H7 (cell line): ENCODE results near the gene OAS2. TPM values are rescaled to one million over a fixed set of nuclear protein-coding genes. Genes with fewer than 3 reads are reported as not detected.

ENCODE experiments used
- DNase-seq: peaks from one replicate; pipeline ENCODE4 v3.0.0; 2012
- H3K27me3 ChIP-seq: 2 replicates; pipeline ENCODE4 v1.6.0; 2011; ENCODE audit warnings: mild to moderate bottlenecking, low read length; ENCODE audit not compliant: control insufficient read depth, insufficient read depth
- H3K36me3 ChIP-seq: replicated peaks from 2 replicates; pipeline ENCODE4 v1.5.1; 2011; ENCODE audit warnings: low read length; ENCODE audit not compliant: control insufficient read depth, insufficient read depth
- H3K4me3 ChIP-seq: 2 replicates; pipeline ENCODE4 v1.5.1; 2011; ENCODE audit warnings: low read depth, mild to moderate bottlenecking, control low read depth, low read length, moderate library complexity; ENCODE audit not compliant: insufficient read depth
- total RNA-seq: library from RNA; depleted of rRNA; stranded (reverse); fragments of >200 nt; shearing (Covaris generic); gene quantifications from 2 replicates; pipeline ENCODE4 v1.2.3, GENCODE V29; 2014

OAS2 gene
- total RNA-seq, 1 experiment from 2014 or later: not detected

GRCh38 chr12:113006641-113007040 lies 28.3 kb downstream of the OAS2 start:
- Histone ChIP-seq H3K36me3 (no peaks in the 10 kb centered on the region), H3K27me3 (peaks cover 2% of the 10 kb centered on the region; the same call in 1 of the 2 replicates), H3K4me3 (no peak overlapping the region)
- DNase-seq: no peak

- H3K27me3 ChIP-seq: peaks cover 2% of the 10 kb centered on the region; the same call in 1 of the 2 replicates
- H3K36me3 ChIP-seq: no peaks in the 10 kb centered on the region
- DNase-seq: no peak
- H3K4me3 ChIP-seq: no peak overlapping the region
Observed at GRCh38 chr12:113007166-113007565, 28.8 kb downstream of the OAS2 start.

- Histone ChIP-seq H3K27me3 (peaks cover 2% of the 10 kb centered on the region; the same call in 1 of the 2 replicates), H3K36me3 (no peaks in the 10 kb centered on the region), H3K4me3 (no peak overlapping the region)
Observed at GRCh38 chr12:113010701-113011100, 32.4 kb downstream of the OAS2 start.

GRCh38 chr12:113014565-113014964 lies 36.2 kb downstream of the OAS2 start:
- Histone ChIP-seq H3K36me3 (no peaks in the 10 kb centered on the region), H3K27me3 (no peaks in the 10 kb centered on the region), H3K4me3 (no peak overlapping the region)
- no peak for DNase-seq

More at GRCh38 chr12:113010701-113011100, 32.4 kb downstream of the OAS2 start:
- no peak for DNase-seq

- Histone ChIP-seq H3K4me3 (no peak overlapping the region), H3K27me3 (no peaks in the 10 kb centered on the region; the same call in 1 of the 2 replicates), H3K36me3 (no peaks in the 10 kb centered on the region)
- DNase-seq: no peak
Observed at GRCh38 chr12:113016796-113017195, 38.5 kb downstream of the OAS2 start.

- Histone ChIP-seq H3K4me3 (no peak overlapping the region), H3K36me3 (no peaks in the 10 kb centered on the region), H3K27me3 (no peaks in the 10 kb centered on the region; the same call in 1 of the 2 replicates)
- no peak for DNase-seq
Observed at GRCh38 chr12:113019025-113019424, 40.7 kb downstream of the OAS2 start.

- Histone ChIP-seq H3K4me3 (no peak overlapping the region), H3K27me3 (no peaks in the 10 kb centered on the region; the same call in 1 of the 2 replicates), H3K36me3 (no peaks in the 10 kb centered on the region)
- no peak for DNase-seq
Observed at GRCh38 chr12:113021500-113021899, 43.2 kb downstream of the OAS2 start.

- H3K4me3 ChIP-seq: no peak overlapping the region
- H3K36me3 ChIP-seq: no peaks in the 10 kb centered on the region
- DNase-seq: no peak
- no peaks in the 10 kb centered on the region; the same call in 1 of the 2 replicates for H3K27me3 ChIP-seq
Observed at GRCh38 chr12:113022563-113023297, 44.4 kb downstream of the OAS2 start.

- Histone ChIP-seq H3K4me3 (no peak overlapping the region), H3K36me3 (no peaks in the 10 kb centered on the region), H3K27me3 (no peaks in the 10 kb centered on the region)
- DNase-seq: no peak
Observed at GRCh38 chr12:113027726-113028125, 49.4 kb downstream of the OAS2 start.

- Histone ChIP-seq H3K4me3 (no peak overlapping the region), H3K27me3 (no peaks in the 10 kb centered on the region), H3K36me3 (no peaks in the 10 kb centered on the region)
- peak; percentile 79 for DNase-seq
Observed at GRCh38 chr12:113030875-113031525, 52.7 kb downstream of the OAS2 start.

- Histone ChIP-seq H3K4me3 (no peak overlapping the region), H3K27me3 (peaks cover 2% of the 10 kb centered on the region; the same call in 1 of the 2 replicates), H3K36me3 (no peaks in the 10 kb centered on the region)
- DNase-seq: no peak
Observed at GRCh38 chr12:113039911-113040445, 61.7 kb downstream of the OAS2 start.

GRCh38 chr12:113040722-113041171 lies 62.4 kb downstream of the OAS2 start:
- DNase-seq: no peak
- Histone ChIP-seq H3K36me3 (no peaks in the 10 kb centered on the region), H3K27me3 (peaks cover 6% of the 10 kb centered on the region; the same call in 1 of the 2 replicates), H3K4me3 (no peak overlapping the region)

- Histone ChIP-seq H3K4me3 (no peak overlapping the region), H3K36me3 (no peaks in the 10 kb centered on the region)
- no peak for DNase-seq
Observed at GRCh38 chr12:113041560-113041959, 63.2 kb downstream of the OAS2 start.

GRCh38 chr12:113043240-113043639 lies 64.9 kb downstream of the OAS2 start:
- H3K36me3 ChIP-seq: no peaks in the 10 kb centered on the region

More at GRCh38 chr12:113041560-113041959, 63.2 kb downstream of the OAS2 start:
- H3K27me3 ChIP-seq: peaks cover 6% of the 10 kb centered on the region; the same call in 1 of the 2 replicates

GRCh38 chr12:113044516-113044915 lies 66.2 kb downstream of the OAS2 start:
- no peak overlapping the region for H3K4me3 ChIP-seq
- peaks cover 7% of the 10 kb centered on the region for H3K27me3 ChIP-seq
- DNase-seq: no peak
- no peaks in the 10 kb centered on the region for H3K36me3 ChIP-seq

More at GRCh38 chr12:113043240-113043639, 64.9 kb downstream of the OAS2 start:
- H3K27me3 ChIP-seq: peaks cover 6% of the 10 kb centered on the region; the same call in 1 of the 2 replicates
- no peak overlapping the region for H3K4me3 ChIP-seq
- no peak for DNase-seq
